GM19468 (cell line): Measurements from ENCODE around the gene ANGEL2.
A peak's percentile ranks its signal among the peaks of the same experiment; 100 is the strongest.
"Not testable (repeated sequence)": the region's sequence is repeated elsewhere in the genome, so short reads cannot be mapped to it uniquely, and the experiment has no call there.

Experiments
- ATAC-seq: cut with Tn5 transposase; IDR thresholded peaks from one replicate; pipeline ENCODE4 v1.9.1; 2021; ENCODE audit warnings: mild to moderate bottlenecking, moderate library complexity, moderate number of reproducible peaks; ENCODE audit not compliant: unreplicated experiment; ENCODE audit errors: extremely low read depth

The ANGEL2 gene

DNA sequence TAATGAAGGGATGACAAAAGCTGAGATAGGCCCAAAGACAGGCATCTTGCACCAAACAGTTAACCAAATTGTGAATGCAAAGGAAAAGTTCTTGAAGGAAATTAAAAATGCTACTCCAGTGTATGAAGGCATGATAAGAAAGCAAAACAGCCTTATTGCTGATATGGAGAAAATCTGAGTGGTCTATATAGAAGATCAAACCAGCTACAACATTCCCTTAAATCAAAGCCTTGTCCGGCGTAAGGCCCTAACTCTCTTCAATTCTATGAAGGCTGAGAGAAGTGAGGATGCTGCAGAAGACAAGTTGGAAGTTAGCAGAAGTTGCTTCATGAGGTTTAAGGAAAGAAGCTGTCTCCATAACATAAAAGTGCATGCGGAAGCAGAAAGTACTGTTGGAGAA, 4.3 kb upstream of the ANGEL2 start:
- ATAC-seq = no peak

DNA sequence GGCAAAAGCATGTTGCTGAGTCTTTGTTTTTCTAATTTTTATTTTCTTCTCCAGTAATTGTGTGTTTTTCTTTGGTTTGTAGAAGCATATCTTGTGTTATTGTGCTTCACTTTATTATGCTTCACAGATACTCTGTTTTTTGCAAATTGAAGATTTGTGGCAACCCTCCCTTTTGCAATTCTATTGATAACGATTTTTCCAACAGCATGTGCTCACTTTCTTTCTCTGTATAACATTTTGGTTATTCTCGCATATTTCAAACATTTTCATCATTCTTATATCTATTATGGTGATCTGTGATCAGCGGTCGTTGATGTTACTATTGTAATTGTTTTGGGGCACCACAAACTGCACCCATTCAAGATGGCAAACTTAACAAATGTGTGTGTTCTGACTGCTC, 3.8 kb upstream of the ANGEL2 start:
- ATAC-seq = no peak

DNA sequence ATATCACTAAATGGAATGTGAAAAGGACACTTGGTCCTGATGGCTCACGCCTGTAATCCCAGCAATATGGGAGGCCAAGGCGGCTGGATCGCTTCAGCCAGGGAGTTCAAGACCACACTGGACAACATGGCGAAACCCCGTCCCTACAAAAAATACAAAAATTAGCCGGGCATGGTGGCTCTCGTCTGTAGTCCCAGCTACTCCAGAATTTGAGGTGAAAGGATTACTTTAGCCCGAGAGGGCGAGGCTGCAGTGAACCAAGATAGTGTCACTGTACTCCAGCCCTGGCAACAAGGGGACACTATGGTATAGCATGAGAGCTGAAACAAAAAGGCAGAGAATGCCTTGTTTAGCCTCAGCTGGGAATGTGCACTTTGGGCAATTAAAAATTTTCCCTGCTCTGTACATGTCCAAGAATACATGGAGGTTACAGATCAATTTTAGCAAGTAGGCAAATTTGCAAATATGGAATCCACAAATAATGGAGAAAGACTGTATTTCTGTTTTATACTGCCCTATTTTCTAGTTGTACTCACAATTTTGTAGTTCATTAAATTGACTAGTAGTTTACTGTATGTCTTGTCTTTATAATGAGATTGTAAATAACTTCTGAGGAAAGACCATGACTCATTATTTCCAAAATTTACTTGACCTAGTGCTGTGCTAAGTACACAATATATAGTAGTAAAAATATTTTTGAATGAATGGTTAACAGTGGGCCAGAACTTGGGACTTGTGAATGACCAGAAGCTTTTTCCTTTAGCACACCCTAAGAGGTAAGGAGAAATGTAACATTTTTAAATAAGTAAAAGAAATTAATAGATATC, 2.0 kb upstream of the ANGEL2 start:
- no peak for ATAC-seq

DNA sequence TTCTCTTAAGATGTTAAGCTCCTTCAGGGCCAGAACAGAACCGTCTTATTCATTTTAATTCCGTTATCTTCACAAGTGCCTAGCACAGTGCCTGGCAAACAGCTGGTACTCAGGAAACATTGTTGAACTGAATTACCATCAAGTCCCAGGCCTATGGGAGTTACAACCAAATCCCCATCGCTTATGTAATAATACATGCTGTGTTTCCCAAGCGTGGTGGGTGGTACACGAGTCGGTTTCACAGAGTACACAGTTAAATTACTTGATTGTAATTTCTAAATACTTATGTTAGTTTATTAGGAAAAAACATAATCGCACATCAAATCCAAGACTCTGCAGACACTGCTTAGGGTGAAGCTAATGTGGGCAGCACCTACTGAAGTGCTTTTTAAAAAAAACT, 1.0 kb downstream of the ANGEL2 start:
- no peak for ATAC-seq

DNA sequence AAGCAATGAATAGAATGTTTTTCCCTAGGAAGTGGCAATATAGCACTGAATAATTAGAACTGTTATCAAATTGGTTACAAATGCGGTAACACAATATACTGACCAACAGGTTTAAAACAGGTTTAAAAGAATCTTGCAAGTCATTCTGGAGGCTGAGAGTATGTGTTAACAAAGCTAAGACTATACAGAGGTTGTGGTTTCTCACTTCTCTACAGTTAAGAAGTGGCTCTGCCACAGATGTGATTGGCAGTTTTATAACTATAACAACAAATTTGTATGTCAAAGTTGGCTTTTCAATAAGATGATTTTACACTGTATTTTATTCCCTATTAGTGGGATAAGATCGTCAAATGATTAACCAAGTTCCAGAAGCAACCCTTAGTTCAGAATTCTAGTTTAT, 7.1 kb downstream of the ANGEL2 start:
- peak; percentile 45 for ATAC-seq

DNA sequence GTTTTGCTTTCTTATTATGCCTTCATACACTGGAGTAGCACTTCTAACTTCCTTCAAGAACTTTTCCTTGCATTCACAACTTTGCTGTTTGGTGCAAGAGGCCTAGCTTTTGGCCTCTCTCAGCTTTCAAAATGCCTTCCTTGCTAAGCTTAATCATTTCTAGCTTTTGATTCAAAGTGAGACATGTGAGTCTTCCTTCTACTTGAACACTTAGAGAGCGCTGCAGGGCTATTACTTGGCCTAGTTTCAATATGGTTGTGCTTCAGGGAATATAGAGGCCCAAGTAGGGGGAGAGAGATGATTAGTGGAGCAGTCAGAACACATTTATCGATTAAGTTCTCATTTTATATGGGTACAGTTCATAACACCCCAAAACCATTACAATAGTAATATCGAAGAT, 12.4 kb downstream of the ANGEL2 start:
- no peak for ATAC-seq

DNA sequence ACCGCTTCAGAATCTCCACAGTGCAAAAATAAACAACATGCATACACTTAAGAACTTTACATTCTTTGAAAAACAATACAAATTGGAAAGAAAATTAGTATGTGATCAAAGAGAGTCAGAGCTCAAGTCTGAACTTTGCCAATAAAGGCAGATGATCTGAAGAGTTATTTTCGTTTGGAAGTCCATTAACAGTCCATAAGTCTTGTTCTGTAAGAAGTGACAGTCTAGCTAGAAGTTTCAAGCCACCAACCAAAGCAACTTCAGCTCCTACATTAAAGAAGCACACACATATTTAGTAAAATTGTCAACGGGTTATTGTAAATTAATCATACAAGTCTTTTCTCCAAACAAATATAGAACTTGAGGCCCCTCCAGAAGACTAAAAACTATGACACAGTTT, 20.7 kb downstream of the ANGEL2 start:
- no peak for ATAC-seq

DNA sequence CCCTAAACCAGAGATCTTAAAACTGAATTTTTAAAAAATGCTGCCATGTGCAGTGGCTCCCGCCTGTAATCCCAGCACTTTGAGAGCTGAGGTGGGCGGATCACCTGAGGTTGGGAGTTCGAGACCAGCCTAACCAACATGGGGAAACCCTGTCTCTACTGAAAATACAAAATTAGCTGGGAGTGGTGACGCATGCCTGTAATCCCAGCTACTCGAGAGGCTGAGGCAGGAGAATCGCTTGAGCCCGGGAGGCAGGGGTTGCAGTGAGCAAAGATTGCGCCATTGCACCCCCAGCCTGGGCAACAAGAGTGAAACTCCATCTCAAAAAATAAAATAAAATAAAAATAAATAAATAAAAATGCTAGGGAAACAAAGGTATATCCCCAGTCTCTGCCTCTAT, 21.7 kb downstream of the ANGEL2 start:
- ATAC-seq = not testable (repeated sequence)

DNA sequence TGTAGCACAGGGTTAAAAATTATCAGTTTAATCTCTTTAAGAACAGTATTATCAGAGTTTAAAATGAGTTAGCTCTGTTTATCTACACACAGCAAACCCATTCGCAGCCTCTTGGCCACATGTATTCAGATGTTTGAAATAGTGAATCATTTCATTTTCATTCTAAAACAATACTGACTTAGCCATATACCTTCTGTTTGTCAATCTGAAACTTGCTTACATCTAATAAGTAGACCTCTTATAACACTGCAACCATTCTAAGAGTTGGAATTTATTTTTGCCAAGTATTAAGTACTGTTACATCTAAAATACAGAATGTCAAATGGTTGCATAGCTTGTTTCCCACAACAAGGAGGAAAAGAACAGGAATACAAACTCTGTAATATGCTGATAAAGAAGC, 25.4 kb downstream of the ANGEL2 start:
- ATAC-seq = no peak

DNA sequence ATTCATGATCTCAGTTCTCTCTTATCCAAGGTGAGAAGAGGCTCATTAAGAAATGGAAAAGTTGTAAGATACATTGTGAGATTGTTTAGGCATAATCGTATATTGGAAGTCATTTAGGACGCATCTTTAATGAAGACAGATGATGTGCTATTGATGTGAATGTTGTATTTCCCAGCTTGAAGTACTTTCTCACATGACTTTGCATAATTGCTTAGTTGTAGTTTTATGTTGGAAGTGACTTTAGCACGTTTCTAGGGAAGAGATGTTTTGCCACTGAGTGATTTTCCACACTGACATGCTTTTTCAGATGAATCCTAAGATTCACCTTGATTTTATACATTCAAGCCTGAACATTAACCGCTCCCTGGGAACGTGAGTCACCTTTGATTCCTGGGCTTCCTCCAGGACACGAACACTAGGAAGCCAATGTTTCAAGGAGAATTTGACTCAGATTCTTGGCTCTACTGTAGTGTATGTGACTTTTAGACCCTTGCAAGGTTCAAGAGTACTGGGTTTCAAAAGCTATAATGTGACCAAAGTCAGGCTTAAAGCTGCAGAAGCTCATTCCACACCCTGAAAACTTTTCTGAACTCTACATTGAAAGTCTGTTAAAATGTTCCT, 27.9 kb downstream of the ANGEL2 start:
- no peak for ATAC-seq

DNA sequence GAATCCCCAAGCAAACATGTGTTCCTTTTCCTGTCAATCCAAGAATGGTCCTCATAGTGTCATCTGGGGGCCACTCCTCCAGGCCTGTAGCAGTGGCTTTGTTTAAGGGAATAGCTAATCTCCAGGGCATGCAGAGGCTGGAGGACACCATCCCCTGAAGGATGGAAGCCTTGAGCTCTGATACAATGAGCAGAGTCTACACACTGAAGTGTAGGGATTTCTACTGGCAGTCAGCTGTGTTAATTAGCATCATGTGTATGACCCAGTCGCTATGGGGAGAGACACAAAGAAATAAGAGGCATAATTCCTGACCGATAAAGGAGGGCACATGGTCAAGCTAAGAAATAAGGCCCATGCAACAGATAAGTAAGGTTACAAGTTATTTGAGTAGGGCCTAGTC, 29.1 kb downstream of the ANGEL2 start:
- ATAC-seq = no peak

DNA sequence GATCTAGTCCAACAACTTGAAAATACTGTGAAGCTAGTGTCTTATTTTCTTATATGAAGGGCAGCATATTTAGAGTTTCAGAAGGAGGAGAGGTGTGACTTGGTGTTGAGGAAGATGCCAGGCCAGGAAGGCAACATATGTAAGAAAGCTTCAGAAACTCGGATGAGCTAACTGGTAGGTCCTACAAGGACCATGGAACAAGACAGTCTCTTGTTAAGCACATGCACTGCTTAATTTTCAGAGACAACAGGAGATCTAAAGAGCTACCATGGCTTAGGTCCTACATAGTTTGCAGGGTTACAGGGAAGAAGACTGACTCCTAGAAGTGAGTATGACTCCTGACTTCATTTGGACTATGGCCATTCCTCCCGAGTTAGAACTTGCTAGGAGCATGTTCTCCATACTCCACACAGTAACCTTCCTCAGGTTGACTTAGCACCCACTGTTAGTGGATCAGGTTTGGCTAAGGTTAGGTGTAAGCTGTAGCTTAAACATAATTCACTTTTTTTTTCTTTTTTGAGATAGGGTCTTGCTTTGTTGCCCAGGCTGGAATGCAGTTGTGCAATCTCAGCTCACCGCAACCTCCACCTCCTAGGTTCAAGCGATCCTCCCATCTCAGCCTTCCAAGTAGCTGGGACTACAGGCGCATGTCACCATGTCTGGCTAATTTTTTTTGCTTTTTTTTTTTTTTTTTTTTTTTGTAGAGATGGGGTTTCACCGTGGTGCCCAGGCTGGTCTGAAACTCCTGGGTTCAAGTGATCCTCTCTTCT, 31.0 kb downstream of the ANGEL2 start:
- ATAC-seq = no peak

DNA sequence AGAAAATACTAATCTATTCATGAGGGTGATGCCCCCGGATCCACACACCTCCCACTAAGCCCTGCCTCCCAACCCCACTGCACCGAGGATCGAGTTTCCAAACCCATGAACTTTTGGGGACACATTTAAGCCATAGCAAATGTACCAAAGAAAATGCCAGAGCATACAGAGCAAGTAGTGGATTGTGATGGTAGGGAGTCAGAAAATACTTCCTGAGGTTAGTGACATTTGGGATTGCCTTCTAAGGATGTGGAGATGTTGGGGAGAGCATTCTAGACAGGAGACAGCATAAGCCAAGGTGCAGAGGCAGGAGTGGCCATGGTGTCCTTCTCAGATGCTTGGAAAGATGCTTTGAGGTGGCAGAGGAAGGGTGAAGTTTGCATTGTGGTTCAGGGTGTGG, 32.2 kb downstream of the ANGEL2 start:
- no peak for ATAC-seq

DNA sequence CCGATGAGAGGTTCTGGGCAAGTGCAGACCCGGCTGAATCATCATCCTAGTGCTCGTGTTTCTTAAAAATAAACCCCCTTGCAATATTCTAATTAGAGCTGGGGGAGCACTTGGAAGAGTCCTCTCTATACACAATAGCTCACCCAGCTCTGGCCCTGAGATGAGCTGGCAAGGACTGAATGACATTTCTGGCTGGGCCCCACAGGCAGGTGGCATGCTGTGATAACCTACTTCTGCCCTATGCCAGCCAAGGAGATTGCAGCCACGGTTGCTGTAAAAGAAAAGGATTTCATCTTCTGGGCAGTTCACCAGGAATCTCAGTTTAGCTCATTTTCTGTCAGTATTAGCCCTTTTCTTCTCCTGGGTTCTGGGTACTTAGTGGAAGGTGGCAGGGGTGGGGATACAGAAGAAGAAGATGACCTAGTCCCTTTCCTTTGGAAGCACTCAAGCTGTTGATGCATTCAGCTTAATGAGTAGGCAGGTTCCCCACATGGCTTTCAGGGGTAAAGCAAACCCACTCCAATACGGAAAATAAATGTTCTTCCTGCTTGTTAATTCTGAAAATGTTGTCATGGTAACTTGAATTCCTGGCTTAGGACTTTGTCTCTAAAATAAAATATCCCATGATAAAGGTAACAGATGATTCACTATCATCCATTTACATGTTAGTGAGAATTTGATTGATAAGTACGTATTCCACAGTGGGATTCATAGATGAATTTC, 33.1 kb downstream of the ANGEL2 start:
- ATAC-seq = no peak

DNA sequence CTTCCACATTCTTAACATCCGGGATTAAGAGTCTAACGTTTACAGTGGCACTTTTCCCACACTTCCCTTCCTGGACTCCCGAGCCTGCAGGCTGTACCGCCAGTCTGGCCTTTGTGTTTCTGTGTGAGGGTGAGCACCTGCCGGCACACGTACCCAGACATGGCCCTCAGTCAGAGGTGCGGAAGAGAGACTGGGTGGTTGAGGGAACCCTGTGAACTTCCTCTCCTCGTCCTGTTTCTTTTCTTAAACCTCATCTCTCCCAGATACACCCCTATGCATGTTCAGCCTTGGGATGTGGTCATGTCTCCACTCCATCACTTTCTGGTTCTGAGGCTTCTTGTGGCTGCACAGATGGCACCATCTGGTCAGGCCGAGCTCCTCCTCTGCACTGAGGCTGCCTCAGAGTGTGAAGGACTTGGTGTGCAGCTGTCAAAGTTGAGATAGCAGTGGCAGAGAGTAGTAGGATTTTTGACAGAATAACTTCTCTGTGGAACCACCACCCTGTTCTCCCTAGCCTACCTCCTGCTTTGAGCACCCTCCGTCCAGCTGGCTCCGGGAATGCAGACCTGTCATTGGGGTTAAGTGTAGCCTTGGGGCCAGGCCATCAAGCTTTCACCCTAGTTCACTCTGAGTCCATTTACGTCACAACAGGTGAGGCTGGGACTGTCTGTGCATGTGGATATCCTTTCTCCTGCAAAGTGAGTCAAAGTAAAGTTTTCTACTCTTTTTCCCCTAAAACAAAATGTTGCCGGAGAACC, 33.9 kb downstream of the ANGEL2 start:
- ATAC-seq = peak; percentile 75

DNA sequence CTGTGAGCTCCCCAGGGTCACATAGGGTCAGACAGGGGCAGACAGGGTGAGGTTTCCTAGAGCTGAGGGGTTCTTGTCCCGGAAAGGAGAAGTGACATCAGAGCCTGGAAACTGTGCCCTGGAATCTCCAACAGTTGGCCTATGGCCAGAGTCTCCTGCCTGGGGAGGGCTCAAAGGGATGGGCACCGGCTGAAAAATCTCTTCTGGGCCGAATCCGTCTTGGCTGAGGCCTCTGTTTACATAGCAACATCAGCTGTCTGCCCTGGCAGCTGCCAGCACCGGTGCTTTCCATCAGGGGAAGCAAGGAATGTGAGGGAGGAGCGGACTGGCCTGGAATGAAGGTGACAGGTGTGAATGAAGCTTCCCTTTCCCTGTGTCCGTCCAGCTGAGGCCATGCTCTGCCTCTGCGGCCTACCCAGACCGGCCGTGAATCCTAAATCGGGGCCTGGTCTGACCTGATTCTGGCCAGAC, 34.6 kb downstream of the ANGEL2 start:
- no peak for ATAC-seq

DNA sequence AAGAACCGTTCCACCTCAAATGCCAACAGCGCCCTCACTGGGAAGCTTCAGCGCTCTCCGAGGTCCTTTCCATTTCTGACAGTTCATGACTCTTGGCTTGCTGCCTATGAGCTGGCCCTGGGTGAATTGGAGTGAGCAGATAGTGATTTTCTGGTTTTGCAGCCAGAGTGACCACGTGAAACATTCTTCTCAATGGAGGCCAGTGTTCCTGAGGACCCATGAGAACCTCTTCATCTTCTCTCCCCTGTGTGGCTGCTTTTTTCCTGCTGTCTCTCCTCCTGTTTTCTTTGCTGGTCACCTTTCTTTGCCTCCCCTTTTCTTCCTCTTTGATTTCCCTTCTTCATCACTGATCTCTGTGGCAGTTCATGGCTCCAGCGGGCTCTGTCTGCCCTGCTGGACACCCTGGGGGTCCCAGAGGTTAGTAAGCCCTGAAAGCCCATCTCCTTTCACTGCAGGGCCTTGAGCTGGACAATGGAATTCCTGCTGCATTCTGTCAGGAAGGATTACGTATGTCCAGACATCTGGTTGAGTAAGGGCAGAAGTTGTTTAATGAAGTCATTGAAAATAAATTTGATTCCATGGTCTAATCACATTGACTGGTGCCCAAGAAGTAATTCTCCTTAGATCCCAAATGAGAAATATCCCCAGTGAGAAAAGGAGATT, 35.4 kb downstream of the ANGEL2 start:
- no peak for ATAC-seq

DNA sequence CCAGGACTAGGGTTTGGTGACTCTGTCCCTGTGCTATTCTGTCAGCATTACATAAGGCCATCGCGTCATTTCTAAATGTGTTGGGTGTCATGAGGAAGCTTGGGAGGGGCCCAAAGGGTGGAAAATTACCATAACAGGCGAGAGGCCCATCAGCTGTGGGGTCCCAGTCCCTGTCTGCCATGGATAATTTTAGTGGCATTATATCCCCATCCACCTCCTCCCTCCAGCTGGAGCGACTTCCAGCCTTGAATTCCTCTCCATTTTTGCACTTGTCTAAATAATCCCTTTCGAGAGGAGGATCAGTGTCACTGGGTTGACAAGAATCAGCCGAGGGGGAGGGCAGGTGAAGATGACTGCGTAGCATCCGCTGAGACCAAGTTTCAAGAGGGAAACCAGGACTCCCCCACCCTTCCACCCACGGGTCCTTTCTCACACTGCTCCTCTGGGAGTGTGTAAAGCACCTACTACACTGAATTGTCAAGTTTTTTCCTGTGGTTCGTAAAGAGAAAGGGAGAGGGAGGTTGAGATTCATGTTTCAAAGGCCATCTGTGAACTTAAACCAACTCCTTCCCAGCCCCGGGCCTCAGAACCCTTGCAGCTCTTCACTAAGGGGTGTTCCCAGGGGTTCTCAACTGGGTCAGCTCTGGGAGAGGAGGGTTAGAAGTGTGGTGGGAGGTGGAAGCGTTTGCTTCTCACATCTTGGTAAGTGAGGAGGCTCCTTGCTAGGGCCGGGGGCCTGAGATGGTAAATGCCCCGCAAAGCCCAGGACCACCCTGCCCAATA, 36.1 kb downstream of the ANGEL2 start:
- ATAC-seq = peak; percentile 17
